Frontal cortex (tissue), 4 donors: ENCODE data around the gene HNRNPA1. TPM values are rescaled to one million over a fixed set of nuclear protein-coding genes. Genes with fewer than 3 reads are reported as not detected.
"Not testable (repeated sequence)": the region's sequence is repeated elsewhere in the genome, so short reads cannot be mapped to it uniquely, and the experiment has no call there.

Experiments
- DNase-seq, 2 donors: peaks; one replicate each; pipeline ENCODE4 v3.0.0; 2012; ENCODE audit warnings: low spot score in 2 of 2
- FAIRE-seq: peaks from 2 replicates; lab custom pipeline; 2012; peaks lifted over from hg19 to GRCh38; lab: Jason Lieb, UNC
- total RNA-seq: library from RNA; depleted of rRNA; stranded (reverse); fragments of >200 nt; gene quantifications from one replicate; pipeline ENCODE4 v1.2.3, GENCODE V29; 2014
- donor health status: control.
- donor health status: control.
- donor health status: control.

Gene HNRNPA1
- total RNA-seq = 679 TPM

GRCh38 chr12:54280468-54281260 is at the start of gene HNRNPA1:
Gene HNRNPA1 (plus strand): TSS chr12:54280726. CDS start chr12:54280808, 82 bp downstream.
- FAIRE-seq = peak; percentile 88
- DNase-seq = peak; percentile 82 to 85

- not testable (repeated sequence) for FAIRE-seq, DNase-seq
Observed at GRCh38 chr12:54231269-54231668, 49.3 kb upstream of the HNRNPA1 start.

- FAIRE-seq (no peak), DNase-seq (no peak)
Observed at GRCh38 chr12:54232790-54233189, 47.7 kb upstream of the HNRNPA1 start.

GRCh38 chr12:54238531-54238930 is 42.0 kb upstream of the HNRNPA1 start:
- DNase-seq (no peak), FAIRE-seq (no peak)

GRCh38 chr12:54239620-54240019 is 40.9 kb upstream of the HNRNPA1 start:
- FAIRE-seq (no peak), DNase-seq (no peak)

- DNase-seq (no peak), FAIRE-seq (no peak)
Observed at GRCh38 chr12:54240129-54240528, 40.4 kb upstream of the HNRNPA1 start.

- FAIRE-seq (no peak), DNase-seq (no peak)
Observed at GRCh38 chr12:54240971-54241588, 39.4 kb upstream of the HNRNPA1 start.

GRCh38 chr12:54246011-54246641 is 34.4 kb upstream of the HNRNPA1 start:
- DNase-seq (no peak), FAIRE-seq (no peak)

- DNase-seq (no peak), FAIRE-seq (no peak)
Observed at GRCh38 chr12:54249489-54249888, 31.0 kb upstream of the HNRNPA1 start.

GRCh38 chr12:54251667-54252284 is 28.8 kb upstream of the HNRNPA1 start:
- FAIRE-seq = no peak
- DNase-seq = peak; percentile 41 to 50

GRCh38 chr12:54253240-54253639 is 27.3 kb upstream of the HNRNPA1 start:
- FAIRE-seq = no peak
- no peak for DNase-seq

GRCh38 chr12:54257332-54257731 is 23.2 kb upstream of the HNRNPA1 start:
- DNase-seq (no peak), FAIRE-seq (no peak)

- DNase-seq = no peak
Observed at GRCh38 chr12:54258201-54258681, 22.3 kb upstream of the HNRNPA1 start.

GRCh38 chr12:54259194-54260011 is 21.1 kb upstream of the HNRNPA1 start:
- FAIRE-seq (no peak), DNase-seq (peak; percentile 70 to 80)

More at GRCh38 chr12:54258201-54258681, 22.3 kb upstream of the HNRNPA1 start:
- no peak for FAIRE-seq

- no peak for DNase-seq
- FAIRE-seq = no peak
Observed at GRCh38 chr12:54261815-54262402, 18.6 kb upstream of the HNRNPA1 start.

GRCh38 chr12:54262403-54262925 is 18.1 kb upstream of the HNRNPA1 start:
- FAIRE-seq = no peak
- no peak for DNase-seq

- DNase-seq (no peak), FAIRE-seq (no peak)
Observed at GRCh38 chr12:54265364-54265812, 15.1 kb upstream of the HNRNPA1 start.

GRCh38 chr12:54266852-54267251 is 13.7 kb upstream of the HNRNPA1 start:
- DNase-seq (no peak), FAIRE-seq (no peak)

- DNase-seq (no peak), FAIRE-seq (no peak)
Observed at GRCh38 chr12:54270345-54270744, 10.2 kb upstream of the HNRNPA1 start.
